Muscle of leg (tissue), 11 donors: ENCODE data around the gene SORCS3. TPM values are rescaled to one million over a fixed set of nuclear protein-coding genes. Genes with fewer than 3 reads are reported as not detected.

Source experiments
- DNase-seq: peaks from one replicate; pipeline ENCODE4 v3.0.0; 2013
- H3K27ac ChIP-seq: one replicate; pipeline ENCODE4 v1.5.1; 2013; ENCODE audit warnings: mild to moderate bottlenecking, low read length, control low read depth
- H3K27me3 ChIP-seq: one replicate; pipeline ENCODE4 v1.6.1; 2013; ENCODE audit warnings: low read length; ENCODE audit not compliant: control insufficient read depth, insufficient read depth
- H3K36me3 ChIP-seq: one replicate; pipeline ENCODE4 v1.6.1; 2013; ENCODE audit warnings: low read length; ENCODE audit not compliant: control insufficient read depth, insufficient read depth
- H3K4me1 ChIP-seq: one replicate; pipeline ENCODE4 v1.6.1; 2013; ENCODE audit warnings: low read length; ENCODE audit not compliant: control insufficient read depth, insufficient read depth
- H3K4me3 ChIP-seq: one replicate; pipeline ENCODE4 v1.5.1; 2013; ENCODE audit warnings: low read length, control low read depth
- H3K9me3 ChIP-seq: replicated peaks from 2 replicates; pipeline ENCODE4 v1.6.1; 2013; ENCODE audit warnings: low read depth, low read length; ENCODE audit not compliant: control insufficient read depth
- WGBS: methylation state at CpG from one replicate; pipeline ENCODE4 v1.1.5; 2013; ENCODE audit warnings: missing lambda C conversion rate; ENCODE audit not compliant: insufficient coverage; 5-methylcytosine and 5-hydroxymethylcytosine counted together
- polyA plus RNA-seq, 8 donors: library from polyadenylated mRNA; unstranded; fragments of 120-200 nt; gene quantifications; one replicate each; pipeline versions ENCODE4 v1.2.1 to v1.2.3, GENCODE V29; 2013; ENCODE audit warnings: inconsistent platforms in 1 of 8, low replicate concordance in 1 of 8; ENCODE audit not compliant: insufficient read length in 8 of 8, insufficient read depth in 1 of 8
- total RNA-seq: library from RNA; stranded (reverse); fragments of 120-200 nt; gene quantifications from one replicate; pipeline ENCODE4 v1.2.4, GENCODE V29; 2013

SORCS3 gene
- total and polyA plus RNA-seq, 9 donors = 0.03 to 0.36 (median 0.13) TPM; not detected in 1

- Histone ChIP-seq H3K4me1 (no peaks in the 10 kb centered on the region), H3K36me3 (no peaks in the 10 kb centered on the region), H3K27ac (no peak overlapping the region), H3K27me3 (no peaks in the 10 kb centered on the region), H3K9me3 (no peaks in the 10 kb centered on the region), H3K4me3 (no peak overlapping the region)
- peak; percentile 64 for DNase-seq
These were observed 376.6 kb downstream of the SORCS3 start for GRCh38 chr10:105017691-105018090.

- peak; percentile 73 for DNase-seq
- Histone ChIP-seq H3K4me3 (no peak overlapping the region), H3K36me3 (no peaks in the 10 kb centered on the region), H3K27me3 (no peaks in the 10 kb centered on the region), H3K9me3 (no peaks in the 10 kb centered on the region), H3K4me1 (no peaks in the 10 kb centered on the region), H3K27ac (no peak overlapping the region)
- 73% methylated on average over 3 of the region's 6 CpGs for WGBS
These were observed 382.4 kb downstream of the SORCS3 start for GRCh38 chr10:105023211-105024111.

GRCh38 chr10:105024184-105024583 is 383.1 kb downstream of the SORCS3 start:
- no peaks in the 10 kb centered on the region for H3K36me3 ChIP-seq
- no peak for DNase-seq
- H3K27ac ChIP-seq = no peak overlapping the region
- no peak overlapping the region for H3K4me3 ChIP-seq
- no peaks in the 10 kb centered on the region for H3K9me3 ChIP-seq
- no peaks in the 10 kb centered on the region for H3K27me3 ChIP-seq
- no peaks in the 10 kb centered on the region for H3K4me1 ChIP-seq

- no peaks in the 10 kb centered on the region for H3K9me3 ChIP-seq
- no peak for DNase-seq
- H3K4me3 ChIP-seq = no peak overlapping the region
- H3K27me3 ChIP-seq = no peaks in the 10 kb centered on the region
- H3K27ac ChIP-seq = no peak overlapping the region
- no peaks in the 10 kb centered on the region for H3K4me1 ChIP-seq
- H3K36me3 ChIP-seq = no peaks in the 10 kb centered on the region
- WGBS = no CpG with 5 or more reads among the region's 1 CpG
These were observed 384.0 kb downstream of the SORCS3 start for GRCh38 chr10:105025092-105025491.

GRCh38 chr10:105026566-105026965 is 385.5 kb downstream of the SORCS3 start:
- H3K36me3 ChIP-seq = no peaks in the 10 kb centered on the region
- 100% methylated on average over 1 of the region's 5 CpGs for WGBS
- H3K9me3 ChIP-seq = no peaks in the 10 kb centered on the region
- H3K27me3 ChIP-seq = no peaks in the 10 kb centered on the region
- H3K4me3 ChIP-seq = no peak overlapping the region
- no peak overlapping the region for H3K27ac ChIP-seq
- no peak for DNase-seq
- no peaks in the 10 kb centered on the region for H3K4me1 ChIP-seq

GRCh38 chr10:105029286-105029685 is 388.2 kb downstream of the SORCS3 start:
- H3K4me1 ChIP-seq = no peaks in the 10 kb centered on the region
- no peaks in the 10 kb centered on the region for H3K36me3 ChIP-seq
- no peaks in the 10 kb centered on the region for H3K27me3 ChIP-seq
- no peak for DNase-seq
- no peaks in the 10 kb centered on the region for H3K9me3 ChIP-seq
- H3K27ac ChIP-seq = no peak overlapping the region
- WGBS = no CpG with 5 or more reads among the region's 1 CpG
- no peak overlapping the region for H3K4me3 ChIP-seq

- DNase-seq = no peak
- no peaks in the 10 kb centered on the region for H3K27me3 ChIP-seq
- no peaks in the 10 kb centered on the region for H3K36me3 ChIP-seq
- no peak overlapping the region for H3K27ac ChIP-seq
- H3K4me1 ChIP-seq = no peaks in the 10 kb centered on the region
- no peak overlapping the region for H3K4me3 ChIP-seq
- H3K9me3 ChIP-seq = no peaks in the 10 kb centered on the region
These were observed 395.9 kb downstream of the SORCS3 start for GRCh38 chr10:105037022-105037421.

GRCh38 chr10:105041956-105042355 is 400.9 kb downstream of the SORCS3 start:
- H3K36me3 ChIP-seq = no peaks in the 10 kb centered on the region
- H3K4me1 ChIP-seq = no peaks in the 10 kb centered on the region
- no peaks in the 10 kb centered on the region for H3K27me3 ChIP-seq
- H3K27ac ChIP-seq = no peak overlapping the region
- H3K9me3 ChIP-seq = no peaks in the 10 kb centered on the region
- no peak for DNase-seq
- no CpG with 5 or more reads among the region's 1 CpG for WGBS
- no peak overlapping the region for H3K4me3 ChIP-seq

GRCh38 chr10:105042906-105043552 is 401.9 kb downstream of the SORCS3 start:
- 87% methylated on average over 4 of the region's 4 CpGs for WGBS
- no peaks in the 10 kb centered on the region for H3K4me1 ChIP-seq
- H3K27me3 ChIP-seq = no peaks in the 10 kb centered on the region
- no peaks in the 10 kb centered on the region for H3K9me3 ChIP-seq
- no peaks in the 10 kb centered on the region for H3K36me3 ChIP-seq
- no peak overlapping the region for H3K27ac ChIP-seq
- H3K4me3 ChIP-seq = no peak overlapping the region
- DNase-seq = no peak

GRCh38 chr10:105044902-105045301 is 403.8 kb downstream of the SORCS3 start:
- H3K9me3 ChIP-seq = no peaks in the 10 kb centered on the region
- WGBS = no CpG with 5 or more reads among the region's 3 CpGs

More at GRCh38 chr10:105044902-105045301, 403.8 kb downstream of the SORCS3 start:
- H3K27ac ChIP-seq = no peak overlapping the region
- H3K27me3 ChIP-seq = no peaks in the 10 kb centered on the region
- H3K4me1 ChIP-seq = no peaks in the 10 kb centered on the region
- no peak overlapping the region for H3K4me3 ChIP-seq
- no peaks in the 10 kb centered on the region for H3K36me3 ChIP-seq
- DNase-seq = no peak
